Activated naive CD4-positive, alpha-beta T cell treated with Interleukin-2 at 50 U/mL for 16 hours (primary cell): ENCODE data around the gene GTPBP8.
"Not testable (repeated sequence)": the region's sequence is repeated elsewhere in the genome, so short reads cannot be mapped to it uniquely, and the experiment has no call there.

Source experiments
- DNase-seq: peaks from one replicate; pipeline ENCODE4 v3.0.0-alpha.2; 2020

The GTPBP8 gene

DNA sequence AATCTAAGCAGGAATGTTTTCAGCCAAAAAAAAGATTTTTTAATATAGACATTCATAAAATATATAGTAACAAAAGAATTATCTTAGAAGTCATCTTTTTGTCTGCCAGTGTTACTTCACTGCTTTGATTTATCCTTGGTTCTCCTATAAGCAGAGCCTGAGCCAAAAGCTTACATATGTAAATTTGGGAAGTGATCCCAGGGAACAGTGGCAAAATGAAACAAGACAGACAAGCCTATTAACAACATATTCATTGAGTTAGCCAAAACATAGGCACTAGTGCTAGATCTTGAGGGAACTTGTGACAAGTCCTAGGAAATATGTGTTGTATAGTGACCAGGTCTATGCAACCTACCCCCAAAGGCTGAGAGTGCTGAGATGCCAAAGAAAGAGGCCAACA lies 11.3 kb downstream of the GTPBP8 start:
- no peak for DNase-seq

- DNase-seq: peak; percentile 33
These were observed 11.9 kb downstream of the GTPBP8 start for GRCh38 chr3:113002679-113003078.

DNA sequence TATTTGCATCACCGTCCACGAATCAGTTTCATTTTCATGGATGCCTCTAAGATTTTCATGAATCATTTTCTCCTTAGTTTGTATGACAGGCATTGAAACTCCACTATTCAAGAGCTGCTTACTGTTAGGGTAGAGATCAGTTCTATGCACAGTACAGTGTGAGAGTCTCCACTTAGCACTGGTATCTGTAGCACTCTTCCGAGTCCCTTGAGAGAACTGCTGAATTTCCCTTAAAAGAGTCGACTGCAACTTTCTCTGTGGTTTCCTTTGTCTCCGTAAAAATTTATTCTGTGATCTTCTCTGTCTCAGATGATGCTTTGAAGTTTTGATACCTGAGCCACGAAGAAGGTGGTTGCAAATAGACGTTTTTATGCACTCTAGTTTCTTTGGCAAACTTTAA lies 14.8 kb downstream of the GTPBP8 start:
- no peak for DNase-seq

DNA sequence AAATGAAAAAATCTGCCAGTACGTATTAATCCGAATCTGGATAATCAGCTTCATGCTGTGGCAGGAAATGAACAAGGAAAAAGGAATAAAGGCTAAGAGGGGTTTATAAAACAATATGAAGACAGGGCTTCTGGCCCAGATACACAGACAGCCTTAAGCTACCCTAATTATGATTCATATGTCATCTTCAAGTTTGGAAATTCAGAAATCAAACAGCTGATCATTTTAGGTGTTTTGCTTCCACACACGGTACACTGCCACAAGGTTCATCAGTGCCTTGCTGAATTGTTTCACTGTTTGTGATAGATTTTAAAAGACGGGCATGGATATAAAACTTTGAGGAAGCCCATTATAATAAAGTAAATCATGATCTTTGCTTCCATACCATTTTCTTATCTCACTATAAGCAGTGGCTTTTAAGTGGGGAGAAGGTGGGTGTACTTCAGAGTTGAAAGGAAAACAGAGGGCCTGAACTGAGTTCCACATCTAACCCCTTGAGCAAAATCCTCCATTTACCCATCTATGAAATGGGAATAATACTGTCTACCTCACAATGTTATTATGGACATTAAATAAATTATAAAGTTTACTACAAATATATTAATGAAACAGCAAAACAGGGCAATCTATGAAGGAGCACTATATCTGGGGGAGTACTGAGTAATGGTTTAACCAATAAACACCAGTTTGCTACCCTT lies 15.7 kb downstream of the GTPBP8 start:
- no peak for DNase-seq

- no peak for DNase-seq
These were observed 17.3 kb downstream of the GTPBP8 start for GRCh38 chr3:113008117-113008516.

DNA sequence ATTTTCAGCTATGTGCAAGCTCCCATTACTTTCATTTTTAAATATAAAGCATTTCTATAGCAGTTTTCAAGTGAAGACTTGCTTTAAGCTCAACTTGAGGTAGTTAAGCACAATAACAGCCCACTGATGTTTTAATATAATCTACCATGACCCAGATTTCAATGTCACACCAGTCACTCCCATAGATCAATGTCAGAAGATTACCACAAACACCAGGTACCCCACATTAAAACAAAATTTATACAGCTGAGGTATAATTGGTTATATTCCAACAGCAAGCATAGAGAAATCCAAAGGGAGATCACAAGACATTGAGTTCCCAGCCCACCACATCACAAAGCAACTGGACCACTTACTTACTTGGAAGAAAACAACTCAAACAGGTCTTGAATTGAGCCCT lies 22.8 kb downstream of the GTPBP8 start:
- DNase-seq: no peak

GRCh38 chr3:113018536-113019181 lies 27.9 kb downstream of the GTPBP8 start:
- peak; percentile 7 for DNase-seq

GRCh38 chr3:113019182-113020137 lies 28.7 kb downstream of the GTPBP8 start:
- peak; percentile 89 for DNase-seq

DNA sequence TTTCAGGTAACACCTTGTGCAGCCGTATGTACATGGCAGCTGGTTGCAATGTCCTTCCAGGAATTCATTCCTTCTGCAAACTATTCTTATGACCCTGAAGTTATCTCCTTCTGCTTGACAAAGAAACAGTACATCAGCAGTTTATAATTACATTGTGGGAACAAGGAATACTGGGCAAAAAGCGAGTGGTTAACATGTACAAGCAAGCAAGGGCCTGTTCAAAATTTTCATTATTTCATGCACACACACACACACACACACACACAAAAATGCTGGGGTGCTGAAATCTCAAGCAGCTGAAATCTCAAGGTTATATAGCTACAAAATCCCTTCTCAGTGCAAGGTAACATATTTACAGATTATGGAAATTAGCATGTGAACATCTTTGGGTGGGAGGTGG lies 30.7 kb downstream of the GTPBP8 start:
- DNase-seq: no peak

DNA sequence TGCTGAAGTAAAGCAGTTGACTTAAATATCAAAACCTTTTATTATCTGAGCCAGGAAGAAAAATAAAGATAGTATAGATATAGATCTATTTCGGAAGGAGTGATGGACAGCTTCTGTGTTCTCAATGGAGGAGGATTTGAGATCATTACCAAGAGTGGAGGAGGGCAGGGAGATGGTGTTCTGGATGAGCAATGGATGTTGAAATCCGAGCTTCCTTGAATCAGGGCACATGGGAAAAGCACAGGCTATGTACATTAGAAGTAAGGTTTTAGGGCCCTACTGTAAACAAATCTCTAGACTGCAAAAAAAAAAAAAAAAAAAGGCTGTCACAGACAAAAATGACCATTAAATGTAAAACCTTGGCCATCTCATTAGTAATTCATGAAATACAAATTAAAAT lies 43.2 kb downstream of the GTPBP8 start:
- no peak for DNase-seq

GRCh38 chr3:113035387-113035982 lies 44.7 kb downstream of the GTPBP8 start:
- peak; percentile 15 for DNase-seq

DNA sequence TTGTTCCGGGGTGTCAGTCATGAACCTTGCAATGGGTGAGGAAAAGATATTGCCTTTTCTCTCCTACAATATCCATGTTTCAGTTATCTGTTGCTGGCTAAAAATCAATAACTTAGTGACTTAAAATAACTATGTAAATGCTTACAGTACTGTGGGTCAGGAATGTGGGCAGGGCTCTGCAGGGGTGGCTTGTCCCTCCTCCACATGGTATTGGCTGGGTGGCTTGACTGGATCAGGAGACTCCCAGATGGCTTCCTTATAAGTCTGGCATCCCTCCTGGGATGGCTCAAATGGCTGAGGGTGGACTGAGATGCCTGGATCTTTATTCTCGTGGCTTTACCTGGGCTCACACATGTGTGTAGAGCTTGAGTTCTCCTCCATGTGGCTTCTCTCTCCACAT lies 47.5 kb downstream of the GTPBP8 start:
- DNase-seq: no peak

DNA sequence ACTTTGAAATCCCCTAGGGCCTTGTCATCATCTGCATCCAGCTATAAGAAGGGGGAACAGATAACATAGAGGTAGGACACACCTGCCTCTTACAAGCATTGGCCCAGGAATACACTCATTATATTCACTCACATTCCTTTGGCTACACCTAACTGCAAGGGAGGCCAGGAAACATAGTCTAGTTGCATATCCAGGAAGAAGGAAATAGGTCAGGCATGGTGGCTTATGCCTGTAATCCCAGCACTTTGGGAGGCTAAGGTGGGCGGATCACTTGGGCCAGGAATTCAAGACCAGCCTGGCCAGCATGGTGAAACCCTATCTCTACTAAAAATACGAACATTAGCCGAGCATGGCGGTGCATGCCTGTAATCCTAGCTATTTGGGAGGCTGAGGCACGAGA lies 48.8 kb downstream of the GTPBP8 start:
- DNase-seq: no peak

DNA sequence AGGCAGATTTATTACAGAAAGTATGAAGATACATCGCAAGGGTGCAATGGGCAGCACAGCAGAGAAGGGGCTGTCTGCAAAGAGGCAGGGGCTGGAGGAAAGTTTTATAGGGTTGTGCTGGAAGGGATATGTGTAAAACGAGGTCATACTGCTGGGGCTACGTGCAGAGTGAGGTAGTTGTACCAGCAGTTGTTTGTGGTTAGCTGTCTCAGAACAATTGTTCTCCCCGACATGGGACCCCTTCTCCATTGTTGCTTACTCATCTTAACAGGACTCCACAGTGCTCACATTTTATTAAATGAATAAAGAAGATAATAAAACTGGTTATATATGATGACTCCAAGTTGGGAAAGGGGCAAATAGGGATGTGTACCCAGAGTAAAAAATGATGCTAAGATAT lies 49.4 kb downstream of the GTPBP8 start:
- no peak for DNase-seq

- DNase-seq: no peak
These were observed 52.9 kb downstream of the GTPBP8 start for GRCh38 chr3:113043686-113044085.

GRCh38 chr3:113046186-113046965 lies 55.6 kb downstream of the GTPBP8 start:
- DNase-seq: not testable (repeated sequence)

DNA sequence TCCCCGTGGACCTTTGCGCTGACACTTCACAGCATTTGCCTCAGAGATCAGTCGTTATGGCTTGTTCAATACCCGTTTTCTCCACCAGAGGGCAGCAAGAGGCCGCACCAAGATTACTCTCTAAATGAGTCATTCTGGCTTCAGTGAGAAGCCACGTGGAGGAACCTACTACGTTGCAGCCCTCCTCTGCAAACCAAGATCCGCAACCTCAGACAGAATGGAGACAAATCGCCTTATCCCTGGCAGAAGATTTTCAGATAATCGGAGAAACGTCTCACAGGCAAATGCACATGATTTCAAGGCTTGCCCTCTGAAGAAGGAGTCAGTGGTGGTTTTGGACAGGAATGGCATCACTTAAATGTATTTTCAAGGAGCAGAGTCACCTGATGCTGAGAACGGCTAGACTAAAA lies 60.5 kb downstream of the GTPBP8 start:
- peak; percentile 86 for DNase-seq
